ENCODE data around the gene SH2D7.
A peak's percentile ranks its signal among the peaks of the same experiment; 100 is the strongest.

SH2D7 gene

GRCh38 chr15:78060232-78060631 is 32.1 kb upstream of the SH2D7 start:
- no peak overlapping the region for H3K4me3 ChIP-seq (ENCODE audit: low read depth, low read length)

GRCh38 chr15:78061963-78062427 is 30.4 kb upstream of the SH2D7 start:
- no peak overlapping the region for H3K4me3 ChIP-seq (ENCODE audit: low read depth, low read length)

- no peak overlapping the region for H3K4me3 ChIP-seq (ENCODE audit: low read depth, low read length)
Observed at GRCh38 chr15:78063217-78063616, 29.1 kb upstream of the SH2D7 start.

GRCh38 chr15:78063970-78064385 is 28.4 kb upstream of the SH2D7 start:
- no peak overlapping the region for H3K4me3 ChIP-seq (ENCODE audit: low read depth, low read length)

- H3K4me3 ChIP-seq (ENCODE audit: low read depth, low read length) = no peak overlapping the region
Observed at GRCh38 chr15:78064544-78064943, 27.8 kb upstream of the SH2D7 start.

- no peak overlapping the region for H3K4me3 ChIP-seq (ENCODE audit: low read depth, low read length)
Observed at GRCh38 chr15:78065284-78065872, 27.0 kb upstream of the SH2D7 start.

- H3K4me3 ChIP-seq (ENCODE audit: low read depth, low read length) = no peak overlapping the region
Observed at GRCh38 chr15:78065973-78066946, 26.1 kb upstream of the SH2D7 start.

- no peak overlapping the region for H3K4me3 ChIP-seq (ENCODE audit: low read depth, low read length)
Observed at GRCh38 chr15:78067328-78068228, 24.8 kb upstream of the SH2D7 start.

- H3K4me3 ChIP-seq (ENCODE audit: low read depth, low read length) = no peak overlapping the region
Observed at GRCh38 chr15:78069052-78069414, 23.3 kb upstream of the SH2D7 start.

- no peak overlapping the region for H3K4me3 ChIP-seq (ENCODE audit: low read depth, low read length)
Observed at GRCh38 chr15:78069462-78070029, 22.8 kb upstream of the SH2D7 start.

GRCh38 chr15:78070049-78070700 is 22.2 kb upstream of the SH2D7 start:
- no peak overlapping the region for H3K4me3 ChIP-seq (ENCODE audit: low read depth, low read length)

- H3K4me3 ChIP-seq (ENCODE audit: low read depth, low read length) = no peak overlapping the region
Observed at GRCh38 chr15:78071383-78071782, 21.0 kb upstream of the SH2D7 start.

GRCh38 chr15:78072080-78072892 is 20.1 kb upstream of the SH2D7 start:
- no peak overlapping the region for H3K4me3 ChIP-seq (ENCODE audit: low read depth, low read length)

GRCh38 chr15:78073046-78073787 is 19.1 kb upstream of the SH2D7 start:
- no peak overlapping the region for H3K4me3 ChIP-seq (ENCODE audit: low read depth, low read length)

GRCh38 chr15:78075490-78076230 is 16.7 kb upstream of the SH2D7 start:
- no peak overlapping the region for H3K4me3 ChIP-seq (ENCODE audit: low read depth, low read length)

- H3K4me3 ChIP-seq (ENCODE audit: low read depth, low read length) = peak overlapping the region; percentile 72
Observed at GRCh38 chr15:78076231-78077052, 15.9 kb upstream of the SH2D7 start.

All from iPS-11a (cell line).